Activated CD8-positive, alpha-beta T cell treated with anti-CD3 and anti-CD28 coated beads, Interleukin-2, amount 10 ng/mL, durations not matched to agents 7 days and 5 days (primary cell): Measurements from ENCODE around the gene CT83. TPM values are rescaled to one million over a fixed set of nuclear protein-coding genes. Genes with fewer than 3 reads are reported as not detected.

Source experiments
- ATAC-seq: fragments of 150-1000 bp; cut with Tn5 transposase; one replicate; pipeline ENCODE4 v1.10.0; 2021; ENCODE audit warnings: moderate library complexity
- CTCF ChIA-PET: fragments of 350-600 bp; sonication (Branson Sonifier 250); formaldehyde crosslinking; loops from one replicate; lab custom pipeline; 2021; ENCODE audit warnings: antibody characterized with exemption; lab: Charles Lee
- POLR2A ChIA-PET: fragments of 350-600 bp; sonication (Branson Sonifier 250); formaldehyde crosslinking; loops from one replicate; lab custom pipeline; 2021; ENCODE audit warnings: antibody characterized with exemption; lab: Charles Lee
- DNase-seq: peaks from one replicate; pipeline ENCODE4 v3.0.0-alpha.2; 2020
- H3K27ac Mint-ChIP-seq: one replicate; pipeline ENCODE4 v1.8.0; 2021; ENCODE audit warnings: mild to moderate bottlenecking, mixed read lengths
- H3K27me3 Mint-ChIP-seq: one replicate; pipeline ENCODE4 v1.8.0; 2021; ENCODE audit warnings: low read depth, mixed read lengths
- H3K36me3 Mint-ChIP-seq: one replicate; pipeline ENCODE4 v1.8.0; 2021; ENCODE audit warnings: low read depth, mixed read lengths
- H3K4me1 Mint-ChIP-seq: one replicate; pipeline ENCODE4 v1.8.0; 2021; ENCODE audit warnings: low read depth, mixed read lengths
- H3K4me3 Mint-ChIP-seq: one replicate; pipeline ENCODE4 v1.8.0; 2021; ENCODE audit warnings: mild to moderate bottlenecking, mixed read lengths
- H3K9me3 Mint-ChIP-seq: one replicate; pipeline ENCODE4 v1.8.0; 2022; ENCODE audit warnings: mixed read lengths; ENCODE audit not compliant: insufficient read depth
- total RNA-seq, 2 experiments: library from RNA; stranded (reverse); gene quantifications; one replicate each; pipeline ENCODE4 v1.2.3, GENCODE V29; 2021

Gene CT83, protein sequence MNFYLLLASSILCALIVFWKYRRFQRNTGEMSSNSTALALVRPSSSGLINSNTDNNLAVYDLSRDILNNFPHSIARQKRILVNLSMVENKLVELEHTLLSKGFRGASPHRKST
- total RNA-seq: not detected

DNA sequence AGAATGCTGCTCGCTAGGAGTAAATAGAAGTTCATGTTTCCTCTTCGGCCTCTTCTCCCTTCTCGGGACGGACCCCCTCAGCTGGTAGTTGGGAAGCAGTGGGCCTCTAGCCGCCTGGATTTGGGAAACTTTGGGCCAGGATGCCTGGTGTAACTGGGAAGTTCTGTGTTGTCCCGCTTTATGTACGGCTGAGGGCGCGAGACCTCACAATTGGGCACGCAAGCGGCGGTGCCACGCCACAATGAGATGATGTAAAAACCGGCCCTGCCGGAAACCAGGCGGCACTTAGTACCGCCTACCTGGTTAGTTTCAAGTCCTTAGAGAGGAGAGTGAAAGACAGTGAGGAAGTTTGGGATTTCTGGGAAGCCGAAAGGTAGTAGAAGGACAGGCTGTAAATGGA lies at the start of gene CT83:
CT83 (minus strand) TSS at position 155 of the 400 bp plus-strand sequence; CDS start at position 35, 120 bp downstream.
- no peaks in the 10 kb centered on the region for H3K4me1 Mint-ChIP-seq
- POLR2A ChIA-PET: no interaction called here
- H3K27ac Mint-ChIP-seq: no peak within 1 kb of the TSS
- H3K9me3 Mint-ChIP-seq: no peaks in the 10 kb centered on the region
- H3K27me3 Mint-ChIP-seq: no peaks in the 10 kb centered on the region
- no peaks in the 10 kb centered on the region for H3K36me3 Mint-ChIP-seq
- CTCF ChIA-PET: no interaction called here
- DNase-seq (no peak), ATAC-seq (no peak)
- H3K4me3 Mint-ChIP-seq: no peak within 1 kb of the TSS

DNA sequence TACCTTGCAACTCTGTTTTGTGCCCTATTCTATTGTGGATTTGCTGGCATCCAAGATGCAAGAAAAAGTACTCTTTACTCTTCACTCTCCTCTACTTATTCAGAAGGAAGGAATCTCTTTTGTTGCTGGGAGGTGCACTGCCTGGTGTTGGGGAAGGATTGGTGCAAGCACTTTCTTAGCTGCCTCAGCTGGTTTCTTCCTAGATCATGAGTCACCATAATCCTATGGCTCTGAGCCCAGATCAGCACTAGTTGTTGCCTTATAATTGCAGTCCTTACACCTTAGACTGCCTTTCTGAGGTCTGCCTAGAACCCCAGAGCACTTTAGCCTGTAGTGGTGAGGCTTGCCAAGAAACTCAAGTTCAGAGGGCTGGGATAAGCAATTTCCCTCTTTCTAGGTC lies 37.0 kb upstream of the CT83 start:
- DNase-seq (no peak), ATAC-seq (no peak)
- Mint-ChIP-seq H3K27ac (no peak overlapping the region), H3K9me3 (no peaks in the 10 kb centered on the region), H3K36me3 (no peaks in the 10 kb centered on the region), H3K4me3 (no peak overlapping the region), H3K27me3 (no peaks in the 10 kb centered on the region), H3K4me1 (no peaks in the 10 kb centered on the region)
- CTCF ChIA-PET: no interaction called here
- POLR2A ChIA-PET: no interaction called here

DNA sequence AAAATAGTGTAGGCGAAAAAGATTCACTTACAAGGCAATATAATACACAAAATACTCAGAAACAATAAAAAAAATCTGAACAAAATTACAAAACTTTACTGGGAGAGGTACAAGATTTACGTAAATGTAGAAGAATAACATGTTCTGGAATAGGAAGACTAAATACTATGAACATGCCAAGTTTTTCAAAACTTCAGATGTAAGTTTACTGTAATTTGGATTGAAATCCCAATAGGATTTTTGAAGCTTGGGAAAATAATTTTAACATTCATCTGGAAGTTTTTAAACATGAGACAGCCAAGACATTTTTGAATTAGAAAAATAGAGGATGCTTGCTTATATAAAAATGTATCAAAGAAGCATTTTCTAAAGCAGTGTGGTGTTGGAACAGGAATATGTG lies 30.5 kb upstream of the CT83 start:
- ATAC-seq (no peak), DNase-seq (no peak)
- Mint-ChIP-seq H3K36me3 (no peaks in the 10 kb centered on the region), H3K9me3 (no peaks in the 10 kb centered on the region), H3K4me3 (no peak overlapping the region), H3K27ac (no peak overlapping the region), H3K27me3 (no peaks in the 10 kb centered on the region), H3K4me1 (no peaks in the 10 kb centered on the region)
- CTCF ChIA-PET: no interaction called here
- POLR2A ChIA-PET: no interaction called here

DNA sequence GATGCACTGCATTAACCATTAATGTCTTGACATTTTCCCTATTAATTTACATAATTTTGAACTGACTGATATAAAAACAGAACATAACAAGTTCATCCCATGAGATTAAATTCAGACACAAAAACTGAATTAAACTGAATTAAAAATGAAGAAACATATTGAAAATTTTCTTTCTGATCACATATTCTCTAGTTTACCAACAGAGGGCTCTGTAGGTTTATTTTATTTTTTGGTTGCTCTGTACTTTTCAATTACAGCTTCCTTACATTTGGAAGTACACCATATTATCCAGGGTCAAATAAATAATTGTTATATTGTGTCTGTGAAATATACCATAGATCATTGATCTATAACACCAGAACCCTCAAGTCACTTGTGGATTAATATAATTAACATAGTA lies 27.3 kb upstream of the CT83 start:
- no peaks in the 10 kb centered on the region for H3K27me3 Mint-ChIP-seq
- CTCF ChIA-PET: no interaction called here
- H3K4me1 Mint-ChIP-seq: no peaks in the 10 kb centered on the region
- H3K27ac Mint-ChIP-seq: no peak overlapping the region
- H3K36me3 Mint-ChIP-seq: no peaks in the 10 kb centered on the region
- POLR2A ChIA-PET: no interaction called here
- ATAC-seq: no peak
- no peak overlapping the region for H3K4me3 Mint-ChIP-seq
- no peaks in the 10 kb centered on the region for H3K9me3 Mint-ChIP-seq
- no peak for DNase-seq

DNA sequence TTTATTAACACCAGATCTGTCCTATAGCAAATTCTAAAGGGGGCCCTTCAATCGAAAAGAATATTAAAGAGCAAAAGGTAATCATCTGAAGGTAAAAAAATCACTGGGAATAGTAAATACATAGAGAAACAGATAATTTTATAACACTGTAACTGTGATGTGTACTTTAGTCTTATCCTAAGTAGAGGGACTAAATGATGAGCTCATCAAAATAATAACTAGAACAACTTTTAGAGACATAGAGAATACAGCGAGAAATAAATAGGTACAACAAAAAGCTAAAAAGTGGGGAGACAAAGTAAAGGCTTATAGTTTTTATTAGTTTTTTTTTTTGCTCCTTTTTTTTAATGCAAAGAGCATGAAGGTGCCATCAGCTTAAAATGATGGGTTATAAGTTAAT lies 17.3 kb upstream of the CT83 start:
- no peak overlapping the region for H3K27ac Mint-ChIP-seq
- POLR2A ChIA-PET: no interaction called here
- no peaks in the 10 kb centered on the region for H3K36me3 Mint-ChIP-seq
- no peaks in the 10 kb centered on the region for H3K9me3 Mint-ChIP-seq
- H3K27me3 Mint-ChIP-seq: no peaks in the 10 kb centered on the region
- no peak overlapping the region for H3K4me3 Mint-ChIP-seq
- H3K4me1 Mint-ChIP-seq: no peaks in the 10 kb centered on the region
- CTCF ChIA-PET: no interaction called here
- ATAC-seq (no peak), DNase-seq (no peak)

DNA sequence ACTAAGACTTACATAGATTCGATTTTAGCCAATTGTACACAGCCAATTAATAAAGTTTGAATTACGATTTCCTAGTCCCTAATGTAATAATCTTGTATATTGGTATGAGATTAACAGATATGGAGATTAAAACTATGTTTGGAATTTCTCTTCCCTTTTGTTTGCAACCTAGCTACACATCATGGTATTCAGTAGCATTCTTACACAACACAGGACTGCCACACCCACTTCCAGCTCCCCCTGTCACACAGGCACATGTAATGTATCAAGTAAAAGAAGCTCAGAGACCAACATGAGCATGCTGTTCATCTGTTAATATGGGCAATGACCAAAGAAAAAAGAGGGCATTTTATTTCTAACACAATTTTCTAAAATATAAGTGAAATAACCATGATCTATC lies 13.6 kb downstream of the CT83 start:
- ChIA-PET POLR2A (no interaction called here), CTCF (no interaction called here)
- Mint-ChIP-seq H3K4me1 (no peaks in the 10 kb centered on the region), H3K9me3 (no peaks in the 10 kb centered on the region), H3K36me3 (no peaks in the 10 kb centered on the region), H3K27ac (no peak overlapping the region), H3K27me3 (no peaks in the 10 kb centered on the region), H3K4me3 (no peak overlapping the region)
- ATAC-seq (no peak), DNase-seq (no peak)

DNA sequence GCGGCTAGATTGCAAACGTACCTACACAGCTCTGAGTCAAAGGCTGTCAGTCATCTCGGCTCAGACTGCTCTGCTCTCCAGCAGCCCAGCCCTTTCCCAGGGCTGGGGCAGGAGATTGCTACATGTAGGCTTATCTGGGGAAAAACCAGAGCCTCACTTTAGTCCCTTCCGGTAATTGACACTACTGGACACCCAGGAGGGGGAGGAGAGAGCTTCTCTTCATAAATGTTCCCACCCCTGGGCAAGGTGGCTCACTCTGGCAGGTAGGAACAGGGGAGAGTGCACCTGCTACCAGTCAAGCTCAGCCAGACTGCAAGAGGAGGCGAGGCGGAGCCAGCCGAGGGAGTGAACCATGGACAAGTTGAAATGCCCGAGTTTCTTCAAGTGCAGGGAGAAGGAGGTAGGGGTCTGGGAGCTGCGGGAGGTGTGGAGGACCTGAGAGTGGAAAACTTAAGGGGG lies 26.4 kb downstream of the CT83 start, which contains the start of gene SLC6A14:
SLC6A14 (plus strand) TSS at position 249 of the 459 bp plus-strand sequence; CDS start at position 353, 104 bp downstream.
- Mint-ChIP-seq H3K9me3 (no peaks in the 10 kb centered on the region), H3K27ac (no peak within 1 kb of the TSS), H3K27me3 (no peaks in the 10 kb centered on the region), H3K36me3 (no peaks in the 10 kb centered on the region), H3K4me1 (no peaks in the 10 kb centered on the region), H3K4me3 (no peak within 1 kb of the TSS)
- ChIA-PET POLR2A (no interaction called here), CTCF (no interaction called here)
- ATAC-seq: no peak
- no peak for DNase-seq

DNA sequence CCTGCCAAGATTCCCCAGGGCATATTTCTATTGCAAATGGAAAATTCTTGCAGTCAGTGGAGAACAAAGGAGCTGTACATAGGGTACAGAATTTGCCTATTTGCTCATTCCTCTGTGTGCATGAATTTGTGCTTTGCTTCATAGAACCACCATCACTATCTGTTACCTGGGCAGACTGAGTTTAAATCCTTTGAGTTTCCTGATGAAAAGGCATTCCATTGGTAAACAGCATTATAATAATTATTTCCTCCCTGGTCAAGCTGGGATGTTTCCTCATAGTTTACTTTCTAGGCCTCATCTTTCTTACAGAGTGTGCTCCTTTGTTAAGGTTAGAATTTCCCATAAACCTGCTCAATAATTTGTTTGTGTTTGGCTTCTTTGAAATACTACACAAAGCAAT lies 27.2 kb downstream of the CT83 start:
- ATAC-seq (no peak), DNase-seq (no peak)
- no peak overlapping the region for H3K4me3 Mint-ChIP-seq
- no peak overlapping the region for H3K27ac Mint-ChIP-seq
- H3K9me3 Mint-ChIP-seq: no peaks in the 10 kb centered on the region
- ChIA-PET POLR2A (no interaction called here), CTCF (no interaction called here)
- H3K27me3 Mint-ChIP-seq: no peaks in the 10 kb centered on the region
- no peaks in the 10 kb centered on the region for H3K4me1 Mint-ChIP-seq
- no peaks in the 10 kb centered on the region for H3K36me3 Mint-ChIP-seq

DNA sequence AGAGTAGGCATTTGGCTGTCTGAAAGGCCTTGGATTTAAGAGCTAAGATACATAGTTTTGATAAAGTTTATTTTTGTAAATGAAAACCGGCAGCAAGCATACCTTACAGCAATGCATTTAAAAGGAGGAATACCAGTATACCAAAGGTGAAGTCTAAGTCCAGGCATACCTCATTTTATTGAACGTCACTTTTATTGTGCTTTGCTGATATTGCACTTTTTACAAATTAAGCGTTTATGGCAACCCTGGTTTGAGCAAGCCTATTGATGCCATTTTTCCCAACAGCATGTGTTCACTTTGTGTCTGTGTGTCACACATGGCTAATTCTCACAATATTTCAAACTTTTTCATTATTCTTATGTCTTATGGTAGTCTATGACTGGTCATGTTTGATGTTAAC lies 34.8 kb downstream of the CT83 start:
- ChIA-PET CTCF (no interaction called here), POLR2A (no interaction called here)
- Mint-ChIP-seq H3K36me3 (no peaks in the 10 kb centered on the region), H3K9me3 (no peaks in the 10 kb centered on the region), H3K4me3 (no peak overlapping the region), H3K4me1 (no peaks in the 10 kb centered on the region), H3K27me3 (no peaks in the 10 kb centered on the region), H3K27ac (no peak overlapping the region)
- ATAC-seq (no peak), DNase-seq (no peak)

DNA sequence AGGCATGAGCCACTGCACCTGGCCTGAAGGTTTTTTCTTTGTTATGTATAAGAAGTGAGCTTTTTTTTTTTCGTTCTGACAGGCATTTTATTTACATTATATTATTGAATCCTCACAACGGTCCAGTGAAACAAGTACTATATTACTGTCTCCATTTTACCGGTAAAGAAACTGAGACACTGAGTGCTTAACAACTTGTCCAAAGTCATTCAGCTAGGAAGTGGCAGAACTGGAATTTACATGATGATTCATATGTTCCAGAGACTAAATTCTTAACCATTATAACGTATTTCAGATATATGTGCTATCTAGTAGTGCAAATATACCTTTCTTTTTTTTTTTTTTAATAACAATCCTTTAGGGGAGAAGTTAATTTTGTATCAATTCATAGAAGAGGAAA lies 44.8 kb downstream of the CT83 start:
- H3K9me3 Mint-ChIP-seq: no peaks in the 10 kb centered on the region
- ATAC-seq (no peak), DNase-seq (no peak)
- CTCF ChIA-PET: no interaction called here
- no peak overlapping the region for H3K4me3 Mint-ChIP-seq
- H3K27me3 Mint-ChIP-seq: no peaks in the 10 kb centered on the region
- H3K36me3 Mint-ChIP-seq: no peaks in the 10 kb centered on the region
- H3K4me1 Mint-ChIP-seq: no peaks in the 10 kb centered on the region
- no peak overlapping the region for H3K27ac Mint-ChIP-seq
- POLR2A ChIA-PET: no interaction called here

DNA sequence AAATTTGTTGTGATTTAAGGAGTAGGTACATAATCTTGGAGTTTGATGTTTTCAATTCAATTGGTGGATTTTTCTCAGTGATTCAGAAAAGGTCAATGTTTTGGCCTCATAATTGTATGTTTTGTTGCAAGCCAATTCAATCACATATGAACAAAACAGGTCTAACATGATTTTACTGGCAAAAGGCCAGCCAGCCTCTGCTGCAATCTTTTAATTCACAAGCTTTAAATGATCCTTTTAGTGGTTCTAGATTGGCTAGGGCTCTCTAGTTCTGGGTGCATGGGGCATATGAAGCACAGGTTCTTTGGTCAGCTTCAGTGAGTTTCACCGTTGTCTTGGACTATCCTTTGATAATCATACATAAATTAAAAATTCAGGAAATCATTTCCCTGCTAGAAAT lies 45.6 kb downstream of the CT83 start:
- Mint-ChIP-seq H3K9me3 (no peaks in the 10 kb centered on the region), H3K36me3 (no peaks in the 10 kb centered on the region), H3K27me3 (no peaks in the 10 kb centered on the region), H3K4me1 (no peaks in the 10 kb centered on the region), H3K27ac (no peak overlapping the region), H3K4me3 (no peak overlapping the region)
- ChIA-PET CTCF (no interaction called here), POLR2A (no interaction called here)
- DNase-seq (no peak), ATAC-seq (no peak)

DNA sequence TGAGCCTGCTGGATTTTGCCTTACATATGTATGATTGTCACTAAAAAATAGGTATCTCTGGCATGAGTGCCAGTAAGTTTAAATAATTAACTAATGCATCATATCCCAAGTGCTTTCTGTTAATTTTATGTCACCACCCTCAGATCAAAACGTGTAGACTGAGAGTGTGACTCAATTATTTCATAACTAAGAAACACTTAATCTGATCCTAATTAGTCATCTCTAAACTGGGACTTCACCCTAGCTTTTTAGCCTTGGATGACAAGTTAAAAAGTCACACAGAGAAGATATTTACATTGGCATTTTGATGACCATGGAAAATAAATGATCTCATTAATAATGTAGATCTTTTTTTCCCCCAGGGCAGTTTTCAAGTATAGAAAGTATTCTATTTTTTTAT lies 49.5 kb downstream of the CT83 start:
- no peaks in the 10 kb centered on the region for H3K27me3 Mint-ChIP-seq
- no peaks in the 10 kb centered on the region for H3K9me3 Mint-ChIP-seq
- DNase-seq: no peak
- H3K4me1 Mint-ChIP-seq: no peaks in the 10 kb centered on the region
- no peak overlapping the region for H3K27ac Mint-ChIP-seq
- no peak for ATAC-seq
- no peak overlapping the region for H3K4me3 Mint-ChIP-seq
- ChIA-PET POLR2A (no interaction called here), CTCF (no interaction called here)
- H3K36me3 Mint-ChIP-seq: no peaks in the 10 kb centered on the region
